K562 (cell line): Measurements from ENCODE around the gene NEIL1. TPM values are rescaled to one million over a fixed set of nuclear protein-coding genes. Genes with fewer than 3 reads are reported as not detected.

Source experiments
- BDP1 ChIP-seq: IDR thresholded peaks from 3 replicates; pipeline ENCODE4 v1.6.1; 2011; ENCODE audit not compliant: insufficient read length, insufficient read depth
- BHLHE40 ChIP-seq: IDR thresholded peaks from 2 replicates; pipeline ENCODE4 v1.6.1; 2011; ENCODE audit warnings: low read length, improper control_type of control experiment
- CEBPZ ChIP-seq: fragments of 150-350 bp; IDR thresholded peaks from 2 replicates; pipeline ENCODE4 v1.6.1; 2014; ENCODE audit warnings: low read depth, mild to moderate bottlenecking, low read length, borderline replicate concordance
- CTCF ChIP-seq, 3 experiments: IDR thresholded peaks in 2 of 3; conservative IDR thresholded peaks in 1 of 3; 2 replicates each; pipeline ENCODE4 v1.5.1; 2011 to 2012; ENCODE audit warnings: low read length in 3 of 3, mild to moderate bottlenecking in 3 of 3, control low read depth in 2 of 3, improper control_type of control experiment in 1 of 3, inconsistent platforms in 1 of 3, low read depth in 1 of 3, mixed read lengths in 1 of 3, moderate library complexity in 1 of 3; ENCODE audit not compliant: insufficient read depth in 2 of 3
- EGR1 ChIP-seq: fragments of 450-650 bp; conservative IDR thresholded peaks from 2 replicates; pipeline ENCODE4 v1.6.1; 2017; ENCODE audit warnings: mild to moderate bottlenecking
- EP300 ChIP-seq: IDR thresholded peaks from 2 replicates; pipeline ENCODE4 v1.6.1; 2012; ENCODE audit warnings: low read length, improper control_type of control experiment
- HLTF ChIP-seq: fragments of 450-650 bp; IDR thresholded peaks from 2 replicates; pipeline ENCODE4 v1.6.1; 2016
- IRF1 ChIP-seq: sonication (generic); formaldehyde crosslinking; IDR thresholded peaks from 2 replicates; pipeline ENCODE4 v1.8.0; 2022; ENCODE audit warnings: missing genetic modification reagents, mild to moderate bottlenecking, borderline replicate concordance
- NRF1 ChIP-seq, 2 experiments: fragments of 450-650 bp; IDR thresholded peaks in 1 of 2; conservative IDR thresholded peaks in 1 of 2; 2 replicates each; pipeline ENCODE4 v1.6.1; 2014; ENCODE audit warnings: mild to moderate bottlenecking in 2 of 2
- SFPQ ChIP-seq: fragments of 200-400 bp; formaldehyde crosslinking; IDR thresholded peaks from 2 replicates; pipeline ENCODE4 v1.6.1; 2017; ENCODE audit warnings: mild to moderate bottlenecking, low read depth, low read length, moderate library complexity
- TAF9B ChIP-seq: fragments of 450-650 bp; IDR thresholded peaks from 2 replicates; pipeline ENCODE4 v1.6.1; 2018; ENCODE audit warnings: mild to moderate bottlenecking; ENCODE audit not compliant: partially characterized antibody
- ZBTB11 ChIP-seq, 3 experiments: fragments of 200-800 bp in 1 of 3; fragments of 250-450 bp in 1 of 3; fragments of 450-650 bp in 1 of 3; sonication (Bioruptor Pico) in 1 of 3; sonication (Bioruptor generic) in 1 of 3; formaldehyde crosslinking in 1 of 3; IDR thresholded peaks; 2 replicates each; pipeline versions ENCODE4 v1.6.1 to v1.8.0; 2016 to 2022; ENCODE audit warnings: mild to moderate bottlenecking in 2 of 3, missing genetic modification characterization in 2 of 3, missing compliant biosample characterization in 1 of 3, moderate library complexity in 1 of 3
- ZNF12 ChIP-seq: sonication (generic); formaldehyde crosslinking; IDR thresholded peaks from 2 replicates; pipeline ENCODE4 v1.4.0; 2020; ENCODE audit warnings: mild to moderate bottlenecking, missing genetic modification reagents
- ZNF121 ChIP-seq: sonication (generic); formaldehyde crosslinking; conservative IDR thresholded peaks from 2 replicates; pipeline ENCODE4 v1.8.0; 2022; ENCODE audit warnings: missing genetic modification reagents
- ZNF134 ChIP-seq: fragments of 250-450 bp; sonication (Bioruptor Pico); conservative IDR thresholded peaks from 2 replicates; pipeline ENCODE4 v1.4.0; 2020
- polyA plus RNA-seq, 8 experiments: library from polyadenylated mRNA; depleted of rRNA in 4 of 8; stranded (reverse) in 5 of 8; unstranded in 3 of 8; fragments of >200 nt; fragmentation: Nextera tagmentation in 2 of 8; fragmentation: Illumina TruSeq in 1 of 8; extraction: Ambion mirVana in 2 of 8; extraction: Trizol in 1 of 8; gene quantifications; 2 replicates each; pipeline versions ENCODE4 v1.2.1 to v1.2.3, GENCODE V29; 2011 to 2014; ENCODE audit warnings: inconsistent platforms in 1 of 8, missing spikeins in 1 of 8
- total RNA-seq, 7 experiments: library from RNA; depleted of rRNA in 6 of 7; stranded (reverse); fragments of >200 nt in 6 of 7; fragmentation: Illumina TruSeq in 2 of 7; extraction: Trizol in 2 of 7; gene quantifications; 2 replicates each; pipeline versions ENCODE4 v1.2.1 to v1.2.3, GENCODE V29; 2011 to 2021; ENCODE audit warnings: low replicate concordance in 1 of 7

NEIL1 gene
- total and polyA plus RNA-seq, 9 of the 15 experiments (the other 6 are each of a cell fraction or from before 2014, with no cell fraction given), result 0.14 to 4.3 (median 2.4) TPM

- TF ChIP-seq CTCF (IDR thresholded peaks at IDR 0.05 in 2 of 3, conservative IDR thresholded peaks at IDR 0.05 in 1 of 3; ENCODE audit: insufficient read depth in 2 of 3, low read depth in 1 of 3, low read length in 3 of 3), result peak; percentile 75 to 78 (median 78)
- no peak for TF ChIP-seq IRF1 (CRISPR knock-in tag)
- no peak for TF ChIP-seq ZNF134 (CRISPR knock-in tag)
- TF ChIP-seq BHLHE40, result peak; percentile 63; the same call in 1 of the 2 replicates
- no peak for TF ChIP-seq HLTF
- TF ChIP-seq CEBPZ, result no peak
- TF ChIP-seq EP300, result no peak
- no peak for TF ChIP-seq EGR1
- no peak for TF ChIP-seq BDP1
- TF ChIP-seq NRF1 (conservative IDR thresholded peaks at IDR 0.05 in 1 of 2, IDR thresholded peaks at IDR 0.05 in 1 of 2), result 0 out of 4 replicates have a peak, but pooled peaks of 1 of the 2 experiments have one; percentile 9
- no peak for TF ChIP-seq ZNF121 (CRISPR knock-in tag)
- no peak for TF ChIP-seq ZBTB11 (CRISPR knock-in tag; IDR thresholded peaks at IDR 0.05)
- TF ChIP-seq SFPQ, result no peak
- TF ChIP-seq ZNF12, result no peak
- no peak for TF ChIP-seq TAF9B
Observed at GRCh38 chr15:75307778-75308390, 39.0 kb upstream of the NEIL1 start (continued).
